KMS-11 (cell line): Measurements from ENCODE around the gene SLC25A14.

ENCODE experiments used
- H2AFZ ChIP-seq: fragments of 200-600 bp; sonication (generic); 2 replicates; pipeline ENCODE4 v1.6.1; 2016; ENCODE audit warnings: antibody characterized with exemption, mixed run types, low read depth
- H3K27ac ChIP-seq: fragments of 200-600 bp; sonication (generic); 2 replicates; pipeline ENCODE4 v1.6.1; 2016; ENCODE audit warnings: mild to moderate bottlenecking, mixed run types
- H3K27me3 ChIP-seq: fragments of 200-600 bp; sonication (generic); 2 replicates; pipeline ENCODE4 v1.6.1; 2017; ENCODE audit warnings: mild to moderate bottlenecking, low read depth, mixed run types, moderate library complexity; ENCODE audit not compliant: insufficient read depth
- H3K36me3 ChIP-seq: fragments of 200-600 bp; sonication (generic); 2 replicates; pipeline ENCODE4 v1.6.1; 2017; ENCODE audit warnings: mild to moderate bottlenecking, mixed run types; ENCODE audit not compliant: insufficient read depth
- H3K4me1 ChIP-seq: fragments of 200-600 bp; sonication (generic); 2 replicates; pipeline ENCODE4 v1.6.1; 2016; ENCODE audit warnings: mild to moderate bottlenecking, low read depth, mixed run types; ENCODE audit not compliant: poor library complexity, severe bottlenecking
- H3K4me2 ChIP-seq: fragments of 200-600 bp; sonication (generic); 2 replicates; pipeline ENCODE4 v1.7.0; 2016; ENCODE audit warnings: mild to moderate bottlenecking, mixed run types
- H3K4me3 ChIP-seq: fragments of 200-600 bp; sonication (generic); IDR thresholded peaks from 2 replicates; pipeline ENCODE4 v1.6.1; 2017; ENCODE audit warnings: low read depth, low read length, mixed read lengths; ENCODE audit not compliant: insufficient read depth
- H3K79me2 ChIP-seq: fragments of 200-600 bp; sonication (generic); 2 replicates; pipeline ENCODE4 v1.6.1; 2016; ENCODE audit warnings: low read depth, mixed run types; ENCODE audit not compliant: insufficient read depth
- H3K9ac ChIP-seq: fragments of 200-600 bp; sonication (generic); 2 replicates; pipeline ENCODE4 v1.6.1; 2016; ENCODE audit warnings: mild to moderate bottlenecking, mixed run types
- H4K20me1 ChIP-seq: fragments of 200-600 bp; sonication (generic); 2 replicates; pipeline ENCODE4 v1.6.1; 2016; ENCODE audit warnings: mild to moderate bottlenecking, mixed run types; ENCODE audit not compliant: insufficient read depth
- CTCF ChIP-seq: fragments of 200-600 bp; sonication (generic); conservative IDR thresholded peaks from 2 replicates; pipeline ENCODE4 v1.6.1; 2017; ENCODE audit warnings: low read depth, mild to moderate bottlenecking, antibody characterized with exemption, low read length, moderate library complexity, mixed read lengths

SLC25A14 gene

DNA sequence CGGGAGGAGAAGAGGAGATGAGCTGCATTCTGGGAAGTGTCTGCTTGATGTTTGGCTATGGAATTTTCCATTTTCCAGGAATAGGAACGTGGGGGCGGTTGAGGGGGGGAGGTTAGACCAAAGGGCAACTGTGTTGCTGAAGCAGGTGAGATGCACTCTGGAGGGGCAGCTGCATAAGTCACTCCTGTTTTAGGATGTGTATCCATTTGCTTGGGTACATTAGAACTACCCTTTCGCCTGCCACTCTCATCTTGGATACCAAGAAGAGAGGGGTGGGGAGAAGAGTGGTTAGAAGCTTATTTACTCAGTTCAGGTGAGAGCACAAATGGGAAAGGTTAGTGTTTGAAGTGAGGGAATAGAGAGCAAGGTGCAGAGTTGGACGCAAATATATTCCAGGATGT is 46.7 kb downstream of the SLC25A14 start:
- H4K20me1 ChIP-seq, result no peaks in the 10 kb centered on the region
- H3K27me3 ChIP-seq, result no peaks in the 10 kb centered on the region
- no peak overlapping the region for H3K27ac ChIP-seq
- no peaks in the 10 kb centered on the region for H3K36me3 ChIP-seq
- H2AFZ ChIP-seq, result no peak overlapping the region
- no peaks in the 10 kb centered on the region for H3K79me2 ChIP-seq
- no peak for TF ChIP-seq CTCF
- H3K4me3 ChIP-seq, result no peak overlapping the region
- H3K4me1 ChIP-seq, result no peaks in the 10 kb centered on the region
- no peak overlapping the region for H3K9ac ChIP-seq
- H3K4me2 ChIP-seq, result no peak overlapping the region

DNA sequence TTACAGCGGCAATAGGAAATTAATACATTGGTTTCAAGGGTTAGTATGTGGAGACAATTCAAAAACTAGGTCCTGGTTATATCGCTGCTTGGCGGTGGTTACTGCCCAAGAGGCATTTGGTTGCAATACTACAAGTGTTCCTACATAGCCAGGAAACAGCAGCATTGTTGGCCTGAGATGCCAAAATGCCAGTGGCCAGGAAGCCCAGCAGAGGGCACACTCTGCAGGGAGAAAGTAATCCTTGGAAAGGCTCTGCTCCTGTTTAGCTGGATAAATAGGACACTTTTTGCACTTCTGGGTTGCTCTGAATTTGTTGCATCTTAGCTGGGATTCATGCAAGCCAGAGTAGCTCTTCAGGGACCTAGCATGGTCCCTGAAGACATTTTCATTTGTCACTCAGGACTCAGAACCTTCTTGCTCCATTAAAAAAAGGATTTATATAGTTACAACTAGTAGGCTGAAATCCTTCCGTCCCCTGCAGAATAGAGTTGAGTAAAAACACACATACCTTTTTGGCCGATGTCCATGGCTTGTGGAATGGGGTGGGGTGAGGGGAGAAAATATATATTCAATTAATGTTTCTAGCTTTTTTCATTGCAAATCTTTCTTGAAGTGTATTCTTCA is 53.8 kb downstream of the SLC25A14 start:
- H3K27me3 ChIP-seq, result no peaks in the 10 kb centered on the region
- no peak overlapping the region for H3K4me2 ChIP-seq
- H3K36me3 ChIP-seq, result no peaks in the 10 kb centered on the region
- H2AFZ ChIP-seq, result no peak overlapping the region
- H4K20me1 ChIP-seq, result no peaks in the 10 kb centered on the region
- no peak overlapping the region for H3K9ac ChIP-seq
- no peaks in the 10 kb centered on the region for H3K79me2 ChIP-seq
- TF ChIP-seq CTCF, result peak; percentile 54
- H3K4me3 ChIP-seq, result no peak overlapping the region
- no peak overlapping the region for H3K27ac ChIP-seq
- H3K4me1 ChIP-seq, result no peaks in the 10 kb centered on the region

DNA sequence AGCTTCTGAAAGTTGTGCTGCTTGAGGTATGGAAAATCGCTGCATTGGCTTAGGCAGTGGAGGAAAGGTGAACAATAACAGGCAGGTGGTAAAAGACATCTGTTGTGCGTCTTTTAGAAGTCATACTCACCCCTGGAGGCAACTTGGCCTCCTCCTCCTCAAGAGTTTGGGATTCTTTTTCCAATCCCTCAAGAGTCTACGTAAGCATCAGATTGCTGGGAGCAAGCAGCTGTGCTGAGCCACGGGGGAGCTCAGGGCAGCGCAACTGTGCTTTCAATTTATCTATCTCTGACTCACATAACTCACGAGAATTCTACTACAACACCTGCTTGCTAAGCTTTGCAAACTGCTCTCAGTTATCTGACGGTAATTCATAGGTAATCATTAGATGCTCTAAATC is 55.6 kb downstream of the SLC25A14 start:
- no peaks in the 10 kb centered on the region for H4K20me1 ChIP-seq

DNA sequence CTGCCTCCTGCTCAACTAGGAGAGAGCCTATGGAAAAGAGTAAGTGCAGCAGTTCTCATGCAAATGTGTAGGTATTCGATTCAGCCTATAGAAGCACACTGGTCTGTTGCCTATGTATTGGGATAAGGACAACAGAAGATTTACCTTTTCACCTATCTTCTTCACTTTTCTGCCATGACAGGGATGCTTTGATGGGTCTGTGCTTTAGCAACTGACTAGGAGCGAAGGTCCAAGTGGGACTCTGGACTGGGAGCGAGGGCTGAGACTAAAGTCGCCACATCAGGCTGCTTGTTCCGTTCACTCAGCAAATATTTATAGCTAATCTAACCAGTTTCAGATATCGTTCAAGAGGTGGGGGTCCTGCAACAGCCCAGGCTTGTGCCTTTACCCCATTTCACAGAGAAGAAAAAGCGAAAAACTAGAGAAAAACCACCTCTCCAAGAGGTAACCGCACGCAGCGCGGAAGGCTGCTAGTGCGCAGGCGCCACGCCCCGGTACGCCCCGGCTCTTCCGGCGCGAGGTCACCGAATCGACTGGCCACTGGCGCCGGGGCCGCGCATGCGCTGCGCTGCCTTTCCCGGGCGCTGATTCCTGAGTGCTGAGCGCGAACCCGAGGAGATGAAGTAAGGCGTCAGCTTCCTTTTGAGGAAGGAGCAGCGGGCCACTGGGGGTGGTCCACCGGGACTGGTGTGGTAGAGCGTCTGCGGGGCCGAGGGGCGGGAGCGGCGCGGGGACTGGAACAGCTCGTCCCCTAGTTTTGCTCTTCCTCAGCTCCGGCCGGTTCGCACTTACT is 61.9 kb downstream of the SLC25A14 start, which contains the start of gene RBMX2:
Gene RBMX2, plus strand, starts transcription at position 573 of the 793 bp plus-strand sequence. Its CDS starts 46 bp downstream, at position 619.
- Histone ChIP-seq H3K4me3 (no peak within 1 kb of the TSS), H4K20me1 (no peaks in the 10 kb centered on the region), H2AFZ (peak within 1 kb of the TSS; percentile 95), H3K79me2 (peaks cover 8% of the 10 kb centered on the region; the same call in 1 of the 2 replicates), H3K4me1 (peaks cover 10% of the 10 kb centered on the region), H3K9ac (peak within 1 kb of the TSS; percentile 43), H3K27ac (peak within 1 kb of the TSS; percentile 67), H3K27me3 (no peaks in the 10 kb centered on the region), H3K36me3 (no peaks in the 10 kb centered on the region), H3K4me2 (peak within 1 kb of the TSS; percentile 68)
- TF ChIP-seq CTCF, result no peak

More for the DNA sequence above, 55.6 kb downstream of the SLC25A14 start:
- Histone ChIP-seq H3K27me3 (no peaks in the 10 kb centered on the region), H3K9ac (no peak overlapping the region), H3K27ac (no peak overlapping the region), H3K36me3 (no peaks in the 10 kb centered on the region), H3K4me1 (no peaks in the 10 kb centered on the region), H3K4me2 (no peak overlapping the region), H3K4me3 (no peak overlapping the region), H2AFZ (no peak overlapping the region), H3K79me2 (no peaks in the 10 kb centered on the region)
- no peak for TF ChIP-seq CTCF
